Type B pancreatic cell (in vitro differentiated cells): ENCODE results near the gene PYROXD2. TPM values are rescaled to one million over a fixed set of nuclear protein-coding genes. Genes with fewer than 3 reads are reported as not detected.

Experiments
- DNase-seq: peaks from one replicate; pipeline ENCODE4 v3.0.0; 2021; ENCODE audit warnings: mixed read lengths; ENCODE audit not compliant: unreplicated experiment; ENCODE audit errors: extremely low spot score
- H3K27ac Mint-ChIP-seq: 2 replicates; pipeline ENCODE4 v1.8.0; 2021; ENCODE audit warnings: mild to moderate bottlenecking, mixed read lengths
- H3K27me3 Mint-ChIP-seq: 2 replicates; pipeline ENCODE4 v1.8.0; 2021; ENCODE audit warnings: mixed read lengths
- H3K36me3 Mint-ChIP-seq: 2 replicates; pipeline ENCODE4 v1.8.0; 2021; ENCODE audit warnings: mixed read lengths
- H3K4me1 Mint-ChIP-seq: one replicate; pipeline ENCODE4 v1.8.0; 2021; ENCODE audit warnings: mixed read lengths; ENCODE audit not compliant: unreplicated experiment
- H3K4me3 Mint-ChIP-seq: 2 replicates; pipeline ENCODE4 v1.8.0; 2021; ENCODE audit warnings: mild to moderate bottlenecking, mixed read lengths
- H3K9me3 Mint-ChIP-seq: 2 replicates; pipeline ENCODE4 v1.8.0; 2021; ENCODE audit warnings: mixed read lengths
- total RNA-seq: library from RNA; stranded (reverse); gene quantifications from 2 replicates; pipeline ENCODE4 v1.2.1, GENCODE V29; 2021; ENCODE audit warnings: low replicate concordance
- TF ChIP-seq, protein P1 (sequence below): fragments of 200-600 bp; sonication (generic); conservative IDR thresholded peaks from 2 replicates; pipeline ENCODE4 v1.5.0; 2021; ENCODE audit warnings: antibody characterized with exemption, mild to moderate bottlenecking

PYROXD2 gene
- total RNA-seq, 1 donor from 2014 or later = 14.9 TPM

- no peaks in the 10 kb centered on the region for H3K36me3 Mint-ChIP-seq
- TF ChIP-seq, protein P1, sequence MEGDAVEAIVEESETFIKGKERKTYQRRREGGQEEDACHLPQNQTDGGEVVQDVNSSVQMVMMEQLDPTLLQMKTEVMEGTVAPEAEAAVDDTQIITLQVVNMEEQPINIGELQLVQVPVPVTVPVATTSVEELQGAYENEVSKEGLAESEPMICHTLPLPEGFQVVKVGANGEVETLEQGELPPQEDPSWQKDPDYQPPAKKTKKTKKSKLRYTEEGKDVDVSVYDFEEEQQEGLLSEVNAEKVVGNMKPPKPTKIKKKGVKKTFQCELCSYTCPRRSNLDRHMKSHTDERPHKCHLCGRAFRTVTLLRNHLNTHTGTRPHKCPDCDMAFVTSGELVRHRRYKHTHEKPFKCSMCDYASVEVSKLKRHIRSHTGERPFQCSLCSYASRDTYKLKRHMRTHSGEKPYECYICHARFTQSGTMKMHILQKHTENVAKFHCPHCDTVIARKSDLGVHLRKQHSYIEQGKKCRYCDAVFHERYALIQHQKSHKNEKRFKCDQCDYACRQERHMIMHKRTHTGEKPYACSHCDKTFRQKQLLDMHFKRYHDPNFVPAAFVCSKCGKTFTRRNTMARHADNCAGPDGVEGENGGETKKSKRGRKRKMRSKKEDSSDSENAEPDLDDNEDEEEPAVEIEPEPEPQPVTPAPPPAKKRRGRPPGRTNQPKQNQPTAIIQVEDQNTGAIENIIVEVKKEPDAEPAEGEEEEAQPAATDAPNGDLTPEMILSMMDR = no peak
- H3K4me1 Mint-ChIP-seq = peaks cover 41% of the 10 kb centered on the region
- peaks cover 7% of the 10 kb centered on the region for H3K9me3 Mint-ChIP-seq
- H3K27me3 Mint-ChIP-seq = peaks cover 18% of the 10 kb centered on the region
- H3K27ac Mint-ChIP-seq = no peak overlapping the region
- H3K4me3 Mint-ChIP-seq = no peak overlapping the region
- DNase-seq = no peak
These were observed 45.2 kb downstream of the PYROXD2 start for GRCh38 chr10:98369801-98370200.

- Mint-ChIP-seq H3K27me3 (peaks cover 10% of the 10 kb centered on the region), H3K4me1 (peaks cover 40% of the 10 kb centered on the region), H3K27ac (no peak overlapping the region), H3K36me3 (no peaks in the 10 kb centered on the region), H3K4me3 (no peak overlapping the region), H3K9me3 (peaks cover 7% of the 10 kb centered on the region)
- no peak for DNase-seq
- TF ChIP-seq, protein P1 = no peak
These were observed 46.3 kb downstream of the PYROXD2 start for GRCh38 chr10:98368644-98369043.

DNA sequence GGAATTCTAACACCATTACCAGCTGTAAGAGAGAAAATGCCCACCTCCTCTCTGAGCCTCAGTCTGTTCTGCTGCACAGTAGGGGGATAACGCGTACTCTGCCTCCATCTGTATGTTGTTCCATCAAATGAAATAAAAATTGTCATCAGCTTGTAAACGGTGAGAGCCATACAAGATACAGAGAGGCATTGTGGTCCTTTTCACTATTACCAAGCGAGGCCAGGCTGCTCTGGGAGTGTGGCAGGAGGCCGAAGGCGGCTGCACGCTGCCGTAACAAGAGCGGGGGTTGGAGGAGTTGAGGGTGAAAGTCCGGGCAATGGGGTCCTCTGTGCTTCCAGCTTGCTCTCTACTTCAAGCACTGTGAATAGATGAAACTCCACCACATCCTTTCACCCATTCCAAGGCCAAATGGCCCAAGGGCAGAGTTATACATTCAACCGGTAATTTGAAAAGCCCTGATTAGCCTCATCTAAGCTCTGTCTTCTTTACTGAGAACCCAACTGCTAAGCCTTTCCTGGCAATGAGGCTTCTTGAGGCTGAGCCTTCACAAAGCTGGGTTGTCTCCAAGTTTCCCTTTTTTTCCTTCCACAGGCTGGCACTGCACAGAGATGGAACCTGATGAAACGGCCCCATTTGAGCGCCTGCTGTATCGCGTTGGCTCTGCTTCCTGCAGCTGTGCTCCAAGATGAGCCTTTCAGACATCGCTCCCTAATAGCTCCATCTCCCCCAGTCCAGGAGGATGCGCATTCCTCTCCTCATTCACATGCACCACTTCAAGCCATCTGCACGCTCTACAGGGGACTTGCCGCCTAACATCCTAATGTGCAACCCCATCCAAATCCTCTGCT lies 47.2 kb downstream of the PYROXD2 start:
- TF ChIP-seq, protein P1 = no peak
- Mint-ChIP-seq H3K4me1 (peaks cover 48% of the 10 kb centered on the region), H3K4me3 (no peak overlapping the region), H3K36me3 (no peaks in the 10 kb centered on the region), H3K27me3 (peaks cover 10% of the 10 kb centered on the region), H3K27ac (no peak overlapping the region), H3K9me3 (peaks cover 7% of the 10 kb centered on the region)
- DNase-seq = no peak

GRCh38 chr10:98366062-98366530 lies 48.9 kb downstream of the PYROXD2 start:
- Mint-ChIP-seq H3K4me3 (peak overlapping the region; percentile 4), H3K4me1 (peaks cover 52% of the 10 kb centered on the region), H3K9me3 (peaks cover 7% of the 10 kb centered on the region), H3K27ac (peak overlapping the region; percentile 66), H3K27me3 (peaks cover 10% of the 10 kb centered on the region), H3K36me3 (no peaks in the 10 kb centered on the region)
- TF ChIP-seq, protein P1 = no peak
- DNase-seq = no peak

- peaks cover 10% of the 10 kb centered on the region for H3K27me3 Mint-ChIP-seq
- H3K4me1 Mint-ChIP-seq = peaks cover 50% of the 10 kb centered on the region
- H3K36me3 Mint-ChIP-seq = no peaks in the 10 kb centered on the region
These were observed 49.4 kb downstream of the PYROXD2 start for GRCh38 chr10:98365406-98366061.

More at GRCh38 chr10:98365406-98366061, 49.4 kb downstream of the PYROXD2 start:
- TF ChIP-seq, protein P1 = no peak
- Mint-ChIP-seq H3K27ac (peak overlapping the region; percentile 66), H3K4me3 (no peak overlapping the region), H3K9me3 (peaks cover 7% of the 10 kb centered on the region)
- no peak for DNase-seq
